ENCODE data around the gene ARID1B.
A peak's percentile ranks its signal among the peaks of the same experiment; 100 is the strongest.
"Not testable (repeated sequence)": the region's sequence is repeated elsewhere in the genome, so short reads cannot be mapped to it uniquely, and the experiment has no call there.

Gene ARID1B

GRCh38 chr6:157133856-157134255 is 356.7 kb downstream of the ARID1B start:
- DNase-seq (ENCODE audit: low read depth in 2 of 2): no peak

DNA sequence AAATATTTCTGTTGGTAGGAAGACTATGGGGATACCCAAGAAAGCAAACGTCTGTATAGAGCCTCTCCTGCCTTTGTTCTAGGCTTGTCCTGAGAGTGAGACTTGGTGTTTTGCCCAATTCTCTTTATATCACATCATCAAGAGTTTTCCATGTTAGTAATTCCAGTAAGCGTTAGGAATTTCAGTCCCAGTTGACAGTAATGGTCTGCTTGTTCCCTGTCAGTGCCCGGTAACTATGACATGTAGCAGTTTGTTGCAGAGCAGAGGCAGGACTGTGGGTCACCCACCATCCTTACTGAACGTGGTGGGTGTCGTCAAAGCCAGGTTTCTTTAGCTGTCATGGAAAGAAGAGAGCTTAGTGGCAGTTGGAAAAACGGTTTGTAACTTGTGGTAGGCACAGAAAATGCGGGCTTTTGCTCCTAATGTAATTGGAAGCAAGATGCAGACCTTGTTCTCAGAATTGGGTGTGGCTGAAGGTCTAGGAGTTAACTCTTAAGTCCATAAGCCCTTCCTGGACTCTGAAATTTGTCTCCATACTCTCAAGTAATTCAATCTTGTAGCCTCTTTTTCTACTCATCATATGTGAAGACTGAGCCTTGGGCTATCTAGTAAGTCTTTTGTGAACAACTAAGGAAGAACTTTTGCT is 357.3 kb downstream of the ARID1B start:
- no peak for DNase-seq (ENCODE audit: low read depth in 2 of 2)

GRCh38 chr6:157135691-157136090 is 358.5 kb downstream of the ARID1B start:
- DNase-seq (ENCODE audit: low read depth in 2 of 2): no peak

DNA sequence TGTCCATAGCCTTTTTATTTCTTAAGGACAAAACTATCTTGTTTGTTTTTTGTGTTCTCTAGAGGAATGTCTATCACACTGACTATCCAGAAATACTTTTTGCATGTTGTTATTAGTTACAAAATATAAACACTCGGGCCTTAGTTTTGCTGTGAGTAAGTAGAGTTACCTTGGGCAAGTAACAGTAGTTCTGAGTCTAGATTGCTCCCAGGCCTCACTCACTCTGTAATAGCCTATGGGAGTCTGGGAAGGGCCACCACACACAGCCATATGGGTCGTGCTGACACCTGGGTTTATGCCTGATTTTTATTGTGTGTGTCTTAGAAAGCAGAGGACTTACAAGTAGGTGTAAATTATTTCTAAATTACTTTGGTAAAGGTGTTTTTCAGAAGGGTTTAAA is 360.3 kb downstream of the ARID1B start:
- no peak for DNase-seq (ENCODE audit: low read depth in 2 of 2)

GRCh38 chr6:157139054-157139708 is 362.0 kb downstream of the ARID1B start:
- DNase-seq (ENCODE audit: low read depth in 2 of 2): no peak

DNA sequence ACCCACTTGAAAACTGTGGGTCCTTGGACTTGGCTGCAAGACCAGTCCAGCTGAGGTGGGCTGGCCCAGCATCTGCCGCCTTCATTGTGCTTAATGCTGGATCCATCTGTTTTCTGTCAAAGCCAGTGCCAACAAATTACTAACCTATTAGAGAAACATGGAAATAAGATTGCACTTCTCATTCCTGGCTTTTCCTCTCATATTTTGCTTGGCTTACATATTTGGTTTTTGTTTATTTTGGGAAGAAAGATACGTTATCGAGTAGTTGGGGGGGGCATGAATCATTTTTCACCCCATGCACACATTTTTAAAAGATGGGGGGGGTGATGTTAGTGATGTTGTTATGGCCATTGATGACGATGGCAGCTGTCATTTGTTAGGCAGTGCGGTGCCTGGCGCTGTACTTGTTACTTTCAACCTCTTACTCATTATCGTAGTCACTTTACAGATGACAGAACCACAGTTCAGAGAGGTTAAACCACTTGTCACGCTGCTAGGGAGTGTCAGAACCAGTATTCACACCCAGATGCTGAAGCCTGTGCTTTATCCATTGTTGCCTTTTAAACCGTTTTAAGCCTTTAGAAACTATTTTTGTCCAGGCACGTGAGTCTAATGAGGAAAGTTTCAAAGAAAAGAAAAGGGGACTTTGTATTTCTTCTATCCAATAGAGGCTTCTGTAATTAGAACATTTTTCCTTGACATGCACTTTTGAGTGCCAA is 366.2 kb downstream of the ARID1B start:
- peak in 1 of 2 donors; percentile 8 for DNase-seq (ENCODE audit: low read depth in 2 of 2)

DNA sequence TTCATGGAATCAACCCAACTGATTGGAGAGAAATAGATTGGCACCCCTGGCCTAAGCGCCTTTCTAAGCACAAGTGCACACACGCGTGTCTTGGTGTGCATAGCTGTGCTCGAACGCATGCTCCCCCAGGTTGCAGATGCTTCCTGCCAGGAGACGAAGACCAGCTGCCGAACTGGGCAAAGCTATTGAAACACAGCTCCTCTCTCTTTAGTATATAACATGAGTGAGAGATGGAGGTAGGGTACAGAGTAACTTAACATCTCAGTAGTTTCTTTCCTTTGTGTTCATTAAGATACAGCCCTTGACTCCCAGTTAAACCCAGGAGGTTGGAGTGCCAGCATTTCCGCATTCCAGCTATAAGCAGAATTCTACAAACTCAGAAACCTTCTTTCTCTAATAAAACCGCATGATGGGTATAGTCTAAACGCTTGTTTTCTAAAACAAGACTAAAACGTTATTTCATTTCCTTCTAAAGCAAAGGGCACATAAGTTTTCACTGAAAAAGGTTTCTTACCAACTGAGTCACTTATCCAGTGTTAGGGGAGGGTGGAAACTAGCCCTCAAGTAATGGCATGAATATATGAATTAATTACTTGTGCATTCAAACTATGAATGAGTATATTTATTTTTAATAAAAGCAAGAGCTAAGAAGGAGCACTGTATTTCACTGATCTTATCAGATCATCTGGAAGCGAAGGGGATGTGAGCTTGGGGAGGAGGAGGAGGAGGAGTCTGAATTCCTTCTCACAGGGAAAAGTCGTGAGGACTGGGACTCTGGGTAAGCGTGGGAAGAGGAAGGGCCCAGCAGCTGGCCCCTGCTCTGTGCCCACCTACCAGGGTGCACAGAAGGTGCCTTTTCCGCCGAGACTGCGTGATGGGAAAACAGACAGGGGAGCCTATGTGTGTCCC is 367.0 kb downstream of the ARID1B start:
- no peak for DNase-seq (ENCODE audit: low read depth in 2 of 2)

- no peak for DNase-seq (ENCODE audit: low read depth in 2 of 2)
Observed at GRCh38 chr6:157144859-157145568, 367.8 kb downstream of the ARID1B start.

- DNase-seq (ENCODE audit: low read depth in 2 of 2): no peak
Observed at GRCh38 chr6:157145656-157146285, 368.6 kb downstream of the ARID1B start.

DNA sequence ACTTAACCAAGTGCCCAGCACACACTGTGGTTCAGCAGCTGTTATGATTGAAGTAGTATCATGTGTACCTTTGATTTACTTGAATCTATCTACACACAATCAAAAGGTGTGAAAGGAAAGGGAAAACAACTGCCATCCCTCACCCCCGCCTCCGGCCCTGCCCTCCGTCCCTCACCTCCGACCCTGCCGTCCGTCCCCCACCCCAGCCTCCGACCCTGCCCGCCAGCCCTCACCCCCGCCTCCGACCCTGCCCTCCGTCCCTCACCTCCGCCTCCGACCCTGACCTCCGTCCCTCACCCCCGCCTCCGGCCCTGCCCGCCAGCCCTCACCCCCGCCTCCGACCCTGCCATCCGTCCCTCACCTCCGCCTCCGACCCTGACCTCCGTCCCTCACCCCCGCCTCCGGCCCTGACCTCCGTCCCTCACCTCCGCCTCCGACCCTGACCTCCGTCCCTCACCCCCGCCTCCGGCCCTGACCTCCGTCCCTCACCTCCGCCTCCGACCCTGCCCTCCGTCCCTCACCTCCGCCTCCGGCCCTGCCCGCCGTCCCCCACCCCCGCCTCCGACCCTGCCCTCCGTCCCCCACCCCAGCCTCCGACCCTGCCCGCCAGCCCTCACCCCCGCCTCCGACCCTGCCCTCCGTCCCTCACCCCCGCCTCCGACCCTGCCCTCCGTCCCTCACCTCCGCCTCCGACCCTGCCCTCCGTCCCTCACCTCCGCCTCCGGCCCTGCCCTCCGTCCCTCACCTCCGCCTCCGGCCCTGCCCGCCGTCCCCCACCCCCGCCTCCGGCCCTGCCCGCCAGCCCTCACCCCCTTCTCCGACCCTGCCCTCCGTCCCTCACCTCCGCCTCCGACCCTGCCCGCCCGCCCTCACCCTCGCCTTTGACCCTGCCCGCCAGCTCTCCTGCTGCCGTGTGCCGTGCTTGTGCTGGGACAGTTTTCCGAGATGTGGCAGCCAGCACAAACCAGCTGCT is 370.2 kb downstream of the ARID1B start:
- not testable (repeated sequence) for DNase-seq (ENCODE audit: low read depth in 2 of 2)

GRCh38 chr6:157148391-157149323 is 371.5 kb downstream of the ARID1B start:
- no peak for DNase-seq (ENCODE audit: low read depth in 2 of 2)

GRCh38 chr6:157150076-157150475 is 372.9 kb downstream of the ARID1B start:
- no peak for DNase-seq (ENCODE audit: low read depth in 2 of 2)

DNA sequence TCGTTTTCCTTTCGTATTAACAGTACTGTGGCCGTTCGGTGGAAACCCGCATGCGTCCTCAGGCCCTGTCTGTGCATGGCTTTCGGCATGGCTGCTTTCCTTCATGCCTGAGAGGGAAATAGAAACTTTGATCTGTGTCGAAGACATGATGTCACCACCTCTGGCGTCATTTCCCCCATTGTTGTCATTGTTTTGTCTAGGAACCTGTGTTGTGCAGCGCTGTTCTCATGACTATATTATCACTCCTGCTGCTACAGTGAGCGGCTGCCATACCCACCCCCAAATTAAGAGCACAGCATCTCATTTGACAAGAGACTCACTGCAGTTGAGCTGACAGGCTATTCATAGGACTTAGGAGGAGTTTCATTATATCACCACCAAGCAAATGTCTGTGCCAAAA is 373.9 kb downstream of the ARID1B start:
- DNase-seq (ENCODE audit: low read depth in 2 of 2): no peak

DNA sequence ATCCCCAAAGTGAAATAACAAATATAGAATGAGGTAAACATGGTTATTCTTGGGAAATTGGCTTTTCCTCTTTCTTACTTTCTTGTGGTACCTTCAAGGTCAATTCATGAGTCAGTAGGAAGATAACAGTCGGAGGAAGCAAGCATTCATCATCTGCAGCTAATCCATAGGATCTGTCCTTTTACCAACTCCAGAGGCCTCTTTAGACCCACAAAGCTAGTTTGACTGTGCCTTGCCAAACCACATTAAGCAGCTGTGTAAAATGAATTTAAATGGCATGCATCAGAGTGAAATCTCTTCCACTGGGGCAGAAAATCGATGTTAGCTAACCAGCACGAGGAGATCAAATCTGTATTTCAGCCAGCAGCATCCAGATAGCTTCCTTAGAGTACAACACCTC is 374.8 kb downstream of the ARID1B start:
- DNase-seq (ENCODE audit: low read depth in 2 of 2): no peak

DNA sequence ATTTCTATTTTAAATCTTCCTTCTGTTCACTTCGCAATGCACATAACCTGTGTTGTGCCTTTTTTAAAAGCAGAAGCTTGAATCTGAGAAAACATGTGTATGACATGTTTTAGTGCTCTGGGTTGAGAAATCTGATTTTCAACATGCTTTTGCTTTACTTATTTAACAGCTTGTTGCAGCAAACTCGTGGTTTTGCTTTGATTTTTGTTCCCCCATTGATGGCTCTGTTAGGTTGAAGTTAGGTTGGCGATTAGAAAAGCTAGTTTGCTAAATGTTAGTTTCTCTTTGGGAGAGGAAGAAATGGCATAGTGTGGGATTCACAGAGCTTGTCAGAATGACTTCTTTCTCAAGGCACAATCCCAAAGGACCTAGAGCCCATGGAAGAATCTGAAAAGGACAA is 375.4 kb downstream of the ARID1B start:
- no peak for DNase-seq (ENCODE audit: low read depth in 2 of 2)

DNA sequence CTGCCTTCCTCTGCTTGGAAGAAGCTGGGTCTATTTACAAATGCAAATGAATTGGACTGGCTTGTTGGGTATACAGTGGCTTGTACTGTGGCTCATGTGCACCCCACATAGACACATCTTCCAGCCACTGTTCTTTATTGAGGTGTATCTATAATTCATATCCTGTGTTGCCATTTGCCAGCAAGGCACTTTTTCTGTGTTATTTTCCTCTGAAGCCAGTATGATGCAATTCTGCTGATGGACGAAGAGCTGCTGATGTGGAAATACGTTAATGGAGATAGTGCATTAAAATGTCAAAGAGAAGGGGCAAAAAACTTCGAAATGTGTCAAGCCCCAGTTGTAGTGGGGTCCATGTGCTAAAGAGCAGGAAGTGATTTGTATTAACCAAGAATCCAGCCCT is 378.6 kb downstream of the ARID1B start:
- DNase-seq (ENCODE audit: low read depth in 2 of 2): no peak

GRCh38 chr6:157157258-157157657 is 380.1 kb downstream of the ARID1B start:
- no peak for DNase-seq (ENCODE audit: low read depth in 2 of 2)

- no peak for DNase-seq (ENCODE audit: low read depth in 2 of 2)
Observed at GRCh38 chr6:157158456-157158855, 381.3 kb downstream of the ARID1B start.

DNA sequence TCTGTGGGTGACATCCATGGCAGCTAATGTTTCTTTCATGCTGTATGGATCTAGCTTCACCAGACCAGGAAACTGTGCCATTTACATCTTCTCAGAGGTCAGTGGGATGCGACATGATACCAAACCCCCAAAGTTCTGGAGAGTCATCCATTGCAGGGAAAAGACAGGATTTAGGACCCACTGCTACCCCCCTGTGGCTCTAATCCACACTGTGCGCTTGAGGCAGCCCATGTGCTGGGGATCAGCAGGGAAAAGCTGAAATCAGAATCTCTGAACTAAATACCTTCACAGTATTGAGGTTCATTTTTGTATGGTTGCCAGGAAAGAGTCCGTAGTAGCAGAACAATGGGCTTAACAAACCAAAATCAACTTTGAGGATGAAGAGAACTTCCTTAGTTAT is 381.7 kb downstream of the ARID1B start:
- no peak for DNase-seq (ENCODE audit: low read depth in 2 of 2)

Measured in activated CD8-positive, alpha-beta memory T cell treated with anti-CD3 and anti-CD28 coated beads for 4 hours (primary cell).